H1 (cell line): ENCODE data around the gene LIN28B. TPM values are rescaled to one million over a fixed set of nuclear protein-coding genes. Genes with fewer than 3 reads are reported as not detected.

Experiments used
- BACH1 ChIP-seq: IDR thresholded peaks from 2 replicates; pipeline ENCODE4 v1.6.1; 2012; ENCODE audit warnings: low read length, improper control_type of control experiment
- BRCA1 ChIP-seq: IDR thresholded peaks from 2 replicates; pipeline ENCODE4 v1.6.1; 2012; ENCODE audit warnings: low read depth, low read length, improper control_type of control experiment
- CBX5 ChIP-seq: fragments of 300-800, 300-1000 bp; sonication (generic); IDR thresholded peaks from 2 replicates; pipeline ENCODE4 v1.7.1; 2016; ENCODE audit warnings: antibody characterized with exemption, low read length, low read depth
- GTF2F1 ChIP-seq: IDR thresholded peaks from 2 replicates; pipeline ENCODE4 v1.6.1; 2012; ENCODE audit warnings: low read depth, low read length, improper control_type of control experiment, borderline replicate concordance
- JUND ChIP-seq: IDR thresholded peaks from 2 replicates; pipeline ENCODE4 v1.6.1; 2011; ENCODE audit warnings: mild to moderate bottlenecking, improper control_type of control experiment, low read length
- NANOG ChIP-seq: IDR thresholded peaks from 2 replicates; pipeline ENCODE4 v1.6.1; 2011; ENCODE audit warnings: low read length, low read depth, mild to moderate bottlenecking, inconsistent platforms; ENCODE audit not compliant: insufficient read depth, poor library complexity, severe bottlenecking
- NRF1 ChIP-seq: IDR thresholded peaks from 2 replicates; pipeline ENCODE4 v1.6.1; 2011; ENCODE audit warnings: mild to moderate bottlenecking, low read depth, low read length, improper control_type of control experiment
- SAP30 ChIP-seq: fragments of 300-600 bp; sonication (generic); IDR thresholded peaks from 2 replicates; pipeline ENCODE4 v1.7.1; 2012; ENCODE audit warnings: low read length, moderate library complexity, mild to moderate bottlenecking, inconsistent platforms; ENCODE audit not compliant: insufficient read depth, insufficient replicate concordance
- SP2 ChIP-seq: IDR thresholded peaks from 2 replicates; pipeline ENCODE4 v1.6.1; 2012; ENCODE audit warnings: mild to moderate bottlenecking, low read length, inconsistent platforms
- TAF1 ChIP-seq: IDR thresholded peaks from 2 replicates; pipeline ENCODE4 v1.6.1; 2011; ENCODE audit warnings: mild to moderate bottlenecking, low read depth, low read length
- TBP ChIP-seq: IDR thresholded peaks from 2 replicates; pipeline ENCODE4 v1.6.1; 2011; ENCODE audit warnings: low read depth, low read length, improper control_type of control experiment
- TEAD4 ChIP-seq: IDR thresholded peaks from 2 replicates; pipeline ENCODE4 v1.6.1; 2012; ENCODE audit warnings: low read depth, low read length, inconsistent platforms, mixed read lengths
- YY1 ChIP-seq: IDR thresholded peaks from 2 replicates; pipeline ENCODE4 v1.6.1; 2011; ENCODE audit warnings: low read depth, mild to moderate bottlenecking, low read length
- polyA plus RNA-seq, 7 experiments: library from polyadenylated mRNA; depleted of rRNA in 3 of 7; stranded (reverse) in 5 of 7; unstranded in 2 of 7; fragments of >200 nt in 5 of 7; fragments of 200-250 nt in 2 of 7; gene quantifications; 1 replicate in 5 of 7; 2 replicates in 1 of 7; 4 replicates in 1 of 7; pipeline versions ENCODE4 v1.2.1 to v1.2.3, GENCODE V29; 2011 to 2013; ENCODE audit warnings: missing spikeins in 2 of 7, mixed read lengths in 2 of 7
- total RNA-seq: library from RNA; stranded (reverse); fragmentation: NEBNext Ultra II Directional; extraction: Animal tissue kit (Norgen Biotek cat#: 25700); gene quantifications from 2 replicates; pipeline ENCODE4 v1.2.1, GENCODE V29; 2021
- TF ChIP-seq, protein P1 (sequence below): IDR thresholded peaks from 2 replicates; pipeline ENCODE4 v1.6.1; 2012; ENCODE audit warnings: inconsistent platforms
- TF ChIP-seq, protein P2 (sequence below): IDR thresholded peaks from 2 replicates; pipeline ENCODE4 v1.6.1; 2011; ENCODE audit warnings: low read depth, mild to moderate bottlenecking, low read length; ENCODE audit not compliant: insufficient read depth

Gene LIN28B
- total and polyA plus RNA-seq, 2 of the 8 experiments (the other 6 are each of a cell fraction or from before 2014, with no cell fraction given), result 27.4 to 94.7 TPM

DNA sequence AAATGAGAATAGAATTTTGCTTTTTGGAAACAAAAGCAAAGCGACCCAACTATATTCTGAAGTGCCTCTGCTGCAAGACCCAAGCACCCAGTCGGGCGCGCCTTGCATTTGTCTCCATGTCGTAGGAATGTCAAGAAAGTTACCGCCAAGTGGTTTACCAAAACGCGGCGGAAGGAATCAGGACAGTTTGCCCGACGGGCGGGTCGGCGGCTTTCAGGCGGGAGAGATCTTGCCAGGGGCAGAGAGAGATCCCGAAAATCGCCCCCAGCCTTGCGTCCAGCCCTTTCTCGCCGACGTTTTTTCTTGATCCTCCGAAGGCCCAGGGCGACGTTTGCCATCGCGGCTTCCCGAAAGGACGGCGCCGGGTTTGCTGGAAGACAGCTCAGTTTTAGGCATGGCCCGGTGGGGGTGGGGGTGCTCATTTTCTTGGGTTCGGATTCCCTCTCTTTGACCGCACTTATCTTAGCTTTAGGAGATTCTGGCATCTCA lies 4.0 kb upstream of the LIN28B start (continued):
- TF ChIP-seq BACH1 (no peak), SAP30 (no peak), TEAD4 (peak; percentile 60), NANOG (no peak), TBP (peak; percentile 83), BRCA1 (no peak), CBX5 (no peak), JUND (no peak), SP2 (no peak), GTF2F1 (peak; percentile 36; the same call in 1 of the 2 replicates), TAF1 (peak; percentile 78), YY1 (0 out of 2 replicates have a peak, but pooled peaks have one; percentile 34), NRF1 (no peak)
- TF ChIP-seq, protein P1, sequence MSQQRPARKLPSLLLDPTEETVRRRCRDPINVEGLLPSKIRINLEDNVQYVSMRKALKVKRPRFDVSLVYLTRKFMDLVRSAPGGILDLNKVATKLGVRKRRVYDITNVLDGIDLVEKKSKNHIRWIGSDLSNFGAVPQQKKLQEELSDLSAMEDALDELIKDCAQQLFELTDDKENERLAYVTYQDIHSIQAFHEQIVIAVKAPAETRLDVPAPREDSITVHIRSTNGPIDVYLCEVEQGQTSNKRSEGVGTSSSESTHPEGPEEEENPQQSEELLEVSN, result peak; percentile 42; the same call in 1 of the 2 replicates
- TF ChIP-seq, protein P2, sequence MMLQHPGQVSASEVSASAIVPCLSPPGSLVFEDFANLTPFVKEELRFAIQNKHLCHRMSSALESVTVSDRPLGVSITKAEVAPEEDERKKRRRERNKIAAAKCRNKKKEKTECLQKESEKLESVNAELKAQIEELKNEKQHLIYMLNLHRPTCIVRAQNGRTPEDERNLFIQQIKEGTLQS, result no peak
